ENCODE data around the gene ADAMTS17.

DNA sequence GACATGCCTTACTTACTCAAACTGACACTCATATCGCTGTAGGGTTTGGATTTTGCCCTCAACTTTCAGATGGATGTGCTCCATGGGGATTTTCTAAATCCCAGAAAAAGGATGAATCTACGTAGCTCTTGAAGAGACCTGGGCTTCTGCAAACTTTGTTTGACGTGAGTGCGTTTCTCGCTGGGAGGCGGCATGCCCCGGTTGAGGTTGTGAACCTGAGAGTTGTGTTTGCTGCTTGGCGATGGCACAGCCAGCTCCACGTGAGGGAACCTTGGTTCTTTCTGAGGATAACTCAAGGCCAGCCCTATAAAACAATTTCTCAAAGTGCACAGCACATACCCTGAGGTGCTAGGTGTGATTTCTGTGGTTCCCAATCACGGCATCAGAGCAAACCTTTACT, 209.5 kb downstream of the ADAMTS17 start:
- TF ChIP-seq MAFK (IDR thresholded peaks at IDR 0.05; ENCODE audit: low read length), result no peak
- no peak for TF ChIP-seq JUNB (CRISPR knock-in tag; conservative IDR thresholded peaks at IDR 0.05)
- TF ChIP-seq, protein P1, sequence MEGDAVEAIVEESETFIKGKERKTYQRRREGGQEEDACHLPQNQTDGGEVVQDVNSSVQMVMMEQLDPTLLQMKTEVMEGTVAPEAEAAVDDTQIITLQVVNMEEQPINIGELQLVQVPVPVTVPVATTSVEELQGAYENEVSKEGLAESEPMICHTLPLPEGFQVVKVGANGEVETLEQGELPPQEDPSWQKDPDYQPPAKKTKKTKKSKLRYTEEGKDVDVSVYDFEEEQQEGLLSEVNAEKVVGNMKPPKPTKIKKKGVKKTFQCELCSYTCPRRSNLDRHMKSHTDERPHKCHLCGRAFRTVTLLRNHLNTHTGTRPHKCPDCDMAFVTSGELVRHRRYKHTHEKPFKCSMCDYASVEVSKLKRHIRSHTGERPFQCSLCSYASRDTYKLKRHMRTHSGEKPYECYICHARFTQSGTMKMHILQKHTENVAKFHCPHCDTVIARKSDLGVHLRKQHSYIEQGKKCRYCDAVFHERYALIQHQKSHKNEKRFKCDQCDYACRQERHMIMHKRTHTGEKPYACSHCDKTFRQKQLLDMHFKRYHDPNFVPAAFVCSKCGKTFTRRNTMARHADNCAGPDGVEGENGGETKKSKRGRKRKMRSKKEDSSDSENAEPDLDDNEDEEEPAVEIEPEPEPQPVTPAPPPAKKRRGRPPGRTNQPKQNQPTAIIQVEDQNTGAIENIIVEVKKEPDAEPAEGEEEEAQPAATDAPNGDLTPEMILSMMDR (IDR thresholded peaks at IDR 0.05 in 2 of 3, conservative IDR thresholded peaks at IDR 0.05 in 1 of 3; ENCODE audit: insufficient read depth in 2 of 3, low read depth in 1 of 3, low read length in 3 of 3), result no peak
- no peak for TF ChIP-seq TBL1XR1 (IDR thresholded peaks at IDR 0.05; ENCODE audit: low read length in 2 of 2)
- TF ChIP-seq BRF1 (IDR thresholded peaks at IDR 0.05; ENCODE audit: borderline replicate concordance, extremely low read depth, insufficient read length), result no peak
- no peak for TF ChIP-seq PTTG1 (tag; IDR thresholded peaks at IDR 0.05; ENCODE audit: low read depth)
- TF ChIP-seq POLR2AphosphoS5 (IDR thresholded peaks at IDR 0.05; ENCODE audit: control insufficient read depth, insufficient read depth, low read depth, low read length), result no peak
